ENCODE measurements around the gene NUCB1.
"Not testable (repeated sequence)": the region's sequence is repeated elsewhere in the genome, so short reads cannot be mapped to it uniquely, and the experiment has no call there.

Gene NUCB1

DNA sequence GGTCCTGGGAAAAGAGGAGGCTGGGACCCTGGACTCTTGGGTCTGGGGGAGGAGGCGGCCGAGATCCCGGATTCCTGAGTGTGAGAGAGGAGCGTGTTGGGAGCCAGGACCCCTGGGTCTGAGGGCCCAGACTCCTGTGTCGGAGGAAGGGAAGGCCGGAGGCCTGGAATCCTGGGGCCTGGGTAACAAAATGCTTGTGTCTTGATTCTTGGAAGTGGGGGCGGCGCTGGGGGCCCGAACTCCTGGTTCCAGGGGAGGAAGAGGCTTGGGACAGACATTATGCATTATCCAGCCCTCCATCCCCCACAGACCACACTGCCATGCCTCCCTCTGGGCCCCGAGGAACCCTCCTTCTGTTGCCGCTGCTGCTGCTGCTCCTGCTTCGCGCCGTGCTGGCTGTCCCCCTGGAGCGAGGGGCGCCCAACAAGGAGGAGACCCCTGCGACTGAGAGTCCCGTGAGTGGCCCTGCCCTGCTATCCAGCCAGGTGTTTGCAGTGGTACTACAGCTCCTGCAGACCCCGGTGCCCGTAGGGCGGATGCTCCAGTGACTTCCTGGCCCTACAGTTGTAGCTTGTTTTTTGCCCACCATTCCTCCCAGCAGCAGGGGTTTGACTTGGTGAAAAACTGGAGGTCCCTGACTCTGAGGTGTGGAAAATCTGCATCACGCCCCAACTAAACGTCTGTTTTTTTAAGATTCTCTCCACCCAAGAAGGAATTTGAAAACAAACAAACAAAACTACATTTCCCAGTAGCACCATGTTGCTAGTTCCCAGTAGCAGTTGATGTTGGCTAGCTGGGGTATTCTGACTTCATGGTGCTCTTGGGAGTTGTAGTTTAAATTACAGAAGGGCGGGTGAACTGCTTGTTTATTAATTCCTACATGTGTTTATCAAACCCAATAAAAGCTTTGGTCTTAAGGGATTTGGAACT lies 630 bp downstream of the NUCB1 start:
- TF ChIP-seq, protein P1, sequence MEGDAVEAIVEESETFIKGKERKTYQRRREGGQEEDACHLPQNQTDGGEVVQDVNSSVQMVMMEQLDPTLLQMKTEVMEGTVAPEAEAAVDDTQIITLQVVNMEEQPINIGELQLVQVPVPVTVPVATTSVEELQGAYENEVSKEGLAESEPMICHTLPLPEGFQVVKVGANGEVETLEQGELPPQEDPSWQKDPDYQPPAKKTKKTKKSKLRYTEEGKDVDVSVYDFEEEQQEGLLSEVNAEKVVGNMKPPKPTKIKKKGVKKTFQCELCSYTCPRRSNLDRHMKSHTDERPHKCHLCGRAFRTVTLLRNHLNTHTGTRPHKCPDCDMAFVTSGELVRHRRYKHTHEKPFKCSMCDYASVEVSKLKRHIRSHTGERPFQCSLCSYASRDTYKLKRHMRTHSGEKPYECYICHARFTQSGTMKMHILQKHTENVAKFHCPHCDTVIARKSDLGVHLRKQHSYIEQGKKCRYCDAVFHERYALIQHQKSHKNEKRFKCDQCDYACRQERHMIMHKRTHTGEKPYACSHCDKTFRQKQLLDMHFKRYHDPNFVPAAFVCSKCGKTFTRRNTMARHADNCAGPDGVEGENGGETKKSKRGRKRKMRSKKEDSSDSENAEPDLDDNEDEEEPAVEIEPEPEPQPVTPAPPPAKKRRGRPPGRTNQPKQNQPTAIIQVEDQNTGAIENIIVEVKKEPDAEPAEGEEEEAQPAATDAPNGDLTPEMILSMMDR (IDR thresholded peaks at IDR 0.05) = 0 out of 2 replicates have a peak, but pooled peaks have one; percentile 1
- no peak for TF ChIP-seq ZFX (IDR thresholded peaks at IDR 0.05; ENCODE audit: borderline replicate concordance)
- peak overlapping the region; percentile 98 for H3K27ac ChIP-seq

DNA sequence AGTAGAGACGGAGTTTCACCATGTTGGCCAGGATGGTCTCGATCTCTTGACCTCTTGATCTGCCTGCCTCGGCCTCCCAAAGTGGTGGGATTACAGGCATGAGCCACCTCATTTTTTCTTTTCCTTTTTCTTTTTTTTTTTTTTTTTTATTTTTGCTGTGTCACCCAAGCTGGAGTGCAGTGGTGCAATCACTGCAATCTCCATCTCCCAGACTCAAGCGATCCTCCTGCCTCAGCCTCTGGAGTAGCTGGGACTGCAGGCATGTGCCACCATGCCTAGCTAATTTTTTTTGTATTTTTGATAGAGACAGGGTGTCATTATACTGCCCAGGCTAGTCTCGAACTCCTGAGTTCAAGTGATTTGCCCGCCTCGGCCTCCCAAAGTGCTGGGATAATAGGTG lies 2.2 kb downstream of the NUCB1 start:
- not testable (repeated sequence) for H3K27ac ChIP-seq

DNA sequence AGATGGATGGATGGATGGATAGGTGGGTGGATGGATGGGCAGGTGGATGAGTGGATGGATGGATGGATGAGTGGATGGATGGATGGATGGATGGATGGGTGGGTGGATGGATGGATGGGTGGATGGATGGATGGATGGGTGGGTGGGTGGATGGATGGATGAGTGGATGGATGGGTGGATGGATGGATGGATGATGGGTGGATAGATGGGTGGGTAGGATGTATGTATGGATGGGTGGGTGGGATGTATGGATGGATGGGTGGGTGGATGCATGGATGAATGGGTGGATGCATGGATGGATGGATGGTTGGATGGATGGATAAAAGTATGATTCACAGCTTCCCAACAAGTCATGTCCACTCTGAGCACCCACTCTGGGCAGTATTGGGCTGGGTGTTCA lies 3.7 kb downstream of the NUCB1 start:
- not testable (repeated sequence) for H3K27ac ChIP-seq

DNA sequence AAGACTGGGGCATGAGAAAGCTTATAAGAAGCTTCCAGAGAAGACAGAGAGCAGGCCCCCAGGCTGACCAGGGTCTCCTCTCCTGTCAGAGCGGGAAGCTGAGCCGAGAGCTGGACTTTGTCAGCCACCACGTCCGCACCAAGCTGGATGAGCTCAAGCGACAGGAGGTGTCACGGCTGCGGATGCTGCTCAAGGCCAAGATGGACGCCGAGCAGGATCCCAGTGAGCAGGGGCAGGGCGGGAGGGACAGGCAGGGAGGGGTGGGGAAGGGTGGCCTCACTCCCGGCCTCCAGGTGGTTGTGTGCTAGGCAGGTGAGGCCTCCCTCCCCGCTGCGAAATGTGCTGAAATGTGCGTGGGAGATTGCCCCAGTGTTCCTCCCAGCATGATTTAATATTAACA lies 5.6 kb downstream of the NUCB1 start:
- H3K27ac ChIP-seq = no peak overlapping the region
- TF ChIP-seq, protein P1 (IDR thresholded peaks at IDR 0.05) = no peak
- TF ChIP-seq ZFX (IDR thresholded peaks at IDR 0.05; ENCODE audit: borderline replicate concordance) = no peak

DNA sequence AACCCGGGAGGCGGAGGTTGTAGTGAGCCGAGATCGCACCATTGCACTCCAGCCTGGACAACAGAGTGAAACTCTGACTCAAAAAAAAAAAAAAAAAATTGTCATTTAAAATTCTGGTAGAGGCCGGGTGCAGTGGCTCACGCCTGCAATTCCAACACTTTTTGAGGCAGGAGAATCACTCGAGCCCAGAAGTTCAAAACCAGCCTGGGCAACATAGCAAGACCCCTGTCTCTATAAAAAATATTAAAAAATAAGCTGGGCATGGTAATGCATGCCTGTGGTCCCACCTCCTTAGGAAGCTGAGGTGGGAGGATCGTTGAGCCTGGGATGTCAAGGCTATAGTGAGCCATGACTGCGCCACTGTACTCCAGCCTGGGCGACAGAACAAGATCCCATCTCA lies 6.2 kb downstream of the NUCB1 start:
- H3K27ac ChIP-seq = no peak overlapping the region
- TF ChIP-seq ZFX (IDR thresholded peaks at IDR 0.05; ENCODE audit: borderline replicate concordance) = no peak
- TF ChIP-seq, protein P1 (IDR thresholded peaks at IDR 0.05) = no peak

DNA sequence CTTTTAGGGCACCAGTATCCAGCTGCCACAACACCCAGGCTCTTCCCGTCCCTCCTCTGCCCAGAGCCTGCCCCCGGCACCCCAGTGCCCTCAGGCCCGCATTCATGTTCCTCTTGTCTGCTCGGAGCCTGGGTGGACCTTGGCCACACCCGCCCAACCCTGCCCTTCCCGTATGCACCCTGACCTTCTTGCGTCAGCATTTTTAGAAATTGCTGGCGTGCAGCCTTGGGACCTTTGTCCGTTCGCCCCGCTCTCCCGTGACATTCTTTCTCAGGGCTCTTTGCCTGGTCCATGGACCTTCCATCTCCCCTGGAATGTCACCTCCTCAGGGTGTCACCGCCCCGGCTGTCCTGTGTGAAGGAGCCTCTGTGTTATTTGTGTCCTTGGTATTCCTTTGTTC lies 7.6 kb downstream of the NUCB1 start:
- no peak overlapping the region for H3K27ac ChIP-seq

DNA sequence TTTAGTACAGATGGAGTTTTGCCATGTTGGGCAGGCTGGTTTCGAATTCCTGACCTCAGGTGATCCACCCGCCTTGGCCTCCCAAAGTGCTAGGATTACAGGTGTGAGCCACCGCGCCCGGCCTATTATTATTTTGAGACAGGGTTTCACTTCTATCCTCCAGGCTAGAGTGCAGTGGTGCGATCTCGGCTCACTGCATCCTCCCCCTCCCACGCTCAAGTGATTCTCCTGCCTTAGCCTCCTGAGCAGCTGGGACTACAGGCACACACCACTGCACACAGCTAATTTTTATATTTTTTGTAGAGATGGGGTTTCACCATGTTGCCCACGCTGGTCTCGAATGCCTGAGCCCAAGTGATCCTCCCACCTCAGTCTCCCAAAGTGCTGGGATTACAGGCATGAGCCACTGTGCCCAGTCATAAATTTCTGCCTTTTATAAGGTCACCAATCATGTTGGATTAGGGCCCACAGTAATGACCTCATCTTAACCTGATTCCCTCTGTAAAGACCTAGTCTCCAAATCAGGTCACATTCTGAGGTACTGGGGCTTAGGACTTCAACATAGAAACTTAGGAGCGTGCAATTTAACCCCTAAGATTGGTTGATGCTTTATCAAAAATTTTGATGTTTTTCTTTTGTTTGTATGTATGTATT lies 9.4 kb downstream of the NUCB1 start:
- H3K27ac ChIP-seq = not testable (repeated sequence)

More for the DNA sequence above, 7.6 kb downstream of the NUCB1 start:
- TF ChIP-seq, protein P1 (IDR thresholded peaks at IDR 0.05) = no peak
- TF ChIP-seq ZFX (IDR thresholded peaks at IDR 0.05; ENCODE audit: borderline replicate concordance) = no peak

DNA sequence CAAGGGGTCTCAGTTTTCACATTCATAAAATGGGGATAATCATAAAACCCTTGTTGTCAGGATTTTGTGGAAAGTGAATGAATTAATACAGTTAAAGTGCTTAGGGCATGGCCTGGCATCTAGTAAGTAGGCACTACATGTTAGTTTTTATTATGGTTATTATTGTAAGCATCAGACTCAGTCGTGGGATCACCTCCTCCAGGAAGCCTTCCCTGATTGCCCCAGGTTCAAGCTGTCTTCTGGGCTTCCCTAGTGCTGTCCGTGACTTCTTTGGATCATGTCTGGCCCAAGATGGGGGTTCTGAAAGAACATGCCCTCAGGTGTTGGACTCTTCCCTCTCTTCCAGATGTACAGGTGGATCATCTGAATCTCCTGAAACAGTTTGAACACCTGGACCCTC lies 10.7 kb downstream of the NUCB1 start:
- TF ChIP-seq, protein P1 (IDR thresholded peaks at IDR 0.05) = no peak
- no peak for TF ChIP-seq ZFX (IDR thresholded peaks at IDR 0.05; ENCODE audit: borderline replicate concordance)
- no peak overlapping the region for H3K27ac ChIP-seq
